SK-N-SH (cell line): ENCODE results near the gene LTC4S. TPM values are rescaled to one million over a fixed set of nuclear protein-coding genes. Genes with fewer than 3 reads are reported as not detected.

Experiments used
- CTCF ChIA-PET: fragments of 300-600, 350-600 bp; formaldehyde crosslinking; extraction: SDS; loops from one replicate; lab custom pipeline; 2021; lab: Yijun Ruan, JAX
- POLR2A ChIA-PET: fragments of 350-600 bp; sonication (Branson Sonifier 250); formaldehyde crosslinking; extraction: SDS; loops from one replicate; lab custom pipeline; 2020; ENCODE audit warnings: antibody characterized with exemption, inconsistent platforms; lab: Yijun Ruan, JAX
- DNase-seq: peaks from one replicate; pipeline ENCODE4 v3.0.0; 2012
- H2AFZ ChIP-seq: fragments of 200-600 bp; sonication (generic); 2 replicates; pipeline ENCODE4 v1.8.1; 2016; ENCODE audit warnings: antibody characterized with exemption, mild to moderate bottlenecking, low read depth
- H3F3A ChIP-seq: fragments of 200-600 bp; sonication (generic); replicated peaks from 2 replicates; pipeline ENCODE3; 2016; ENCODE audit warnings: antibody characterized with exemption, mild to moderate bottlenecking; ENCODE audit not compliant: insufficient read depth
- H3K27ac ChIP-seq, 2 experiments: fragments of 200-500 bp in 1 of 2; fragments of 200-600 bp in 1 of 2; sonication (Bioruptor generic) in 1 of 2; sonication (generic), shearing (Covaris generic) in 1 of 2; 2 replicates each; pipeline versions ENCODE4 v1.5.1 to v1.6.1; 2014 to 2016; ENCODE audit warnings: low read depth in 2 of 2, inconsistent platforms in 1 of 2, low read length in 1 of 2, mild to moderate bottlenecking in 1 of 2, mixed read lengths in 1 of 2
- H3K27me3 ChIP-seq: fragments of 200-600 bp; sonication (generic), shearing (Covaris generic); 2 replicates; pipeline ENCODE4 v1.6.1; 2016; ENCODE audit warnings: mixed run types; ENCODE audit not compliant: insufficient read depth
- H3K36me3 ChIP-seq, 2 experiments: fragments of 200-500 bp in 1 of 2; fragments of 200-600 bp in 1 of 2; sonication (Bioruptor generic) in 1 of 2; sonication (generic) in 1 of 2; replicated peaks in 1 of 2; 2 replicates each; pipeline versions ENCODE3 to v1.5.1; 2014 to 2016; ENCODE audit warnings: low read length in 1 of 2, mild to moderate bottlenecking in 1 of 2; ENCODE audit not compliant: insufficient read depth in 2 of 2, control insufficient read depth in 1 of 2
- H3K4me1 ChIP-seq, 2 experiments: fragments of 200-500 bp in 1 of 2; fragments of 200-600 bp in 1 of 2; sonication (Bioruptor generic) in 1 of 2; sonication (generic), shearing (Covaris generic) in 1 of 2; 2 replicates each; pipeline versions ENCODE4 v1.5.1 to v1.6.1; 2014 to 2016; ENCODE audit warnings: low read depth in 1 of 2, low read length in 1 of 2, mixed run types in 1 of 2; ENCODE audit not compliant: insufficient read depth in 2 of 2, control insufficient read depth in 1 of 2
- H3K4me2 ChIP-seq: fragments of 200-600 bp; sonication (generic), shearing (Covaris generic); 2 replicates; pipeline ENCODE4 v1.6.1; 2017; ENCODE audit warnings: mixed run types
- H3K4me3 ChIP-seq, 2 experiments: fragments of 200-500 bp in 1 of 2; fragments of 200-600 bp in 1 of 2; sonication (Bioruptor generic) in 1 of 2; sonication (generic), shearing (Covaris generic) in 1 of 2; 2 replicates each; pipeline versions ENCODE4 v1.5.1 to v1.8.1; 2014 to 2016; ENCODE audit warnings: low read depth in 2 of 2, inconsistent platforms in 1 of 2, low read length in 1 of 2, mild to moderate bottlenecking in 1 of 2, mixed read lengths in 1 of 2, moderate library complexity in 1 of 2
- H3K79me2 ChIP-seq: fragments of 200-600 bp; sonication (generic); 2 replicates; pipeline ENCODE4 v1.8.1; 2017; ENCODE audit warnings: mild to moderate bottlenecking; ENCODE audit not compliant: insufficient read depth
- H3K9ac ChIP-seq: fragments of 200-600 bp; sonication (generic); 2 replicates; pipeline ENCODE4 v1.6.1; 2017; ENCODE audit warnings: mixed run types
- H3K9me2 ChIP-seq: fragments of 200-600 bp; sonication (generic); 2 replicates; pipeline ENCODE4 v1.6.1; 2017; ENCODE audit warnings: mixed run types
- H3K9me3 ChIP-seq: fragments of 200-600 bp; sonication (generic); 2 replicates; pipeline ENCODE4 v1.6.1; 2017; ENCODE audit warnings: mixed run types, mild to moderate bottlenecking, moderate library complexity
- H4K20me1 ChIP-seq: fragments of 200-600 bp; sonication (generic); 2 replicates; pipeline ENCODE4 v1.6.1; 2017; ENCODE audit warnings: mild to moderate bottlenecking, mixed run types; ENCODE audit not compliant: insufficient read depth
- ELF1 ChIP-seq: IDR thresholded peaks from 2 replicates; pipeline ENCODE4 v1.4.0; 2012
- EP300 ChIP-seq, 2 experiments: IDR thresholded peaks; 2 replicates each; pipeline versions ENCODE4 v1.4.0 to v1.6.1; 2012; ENCODE audit warnings: borderline replicate concordance in 1 of 2, low read depth in 1 of 2, low read length in 1 of 2
- EZH2phosphoT487 ChIP-seq: fragments of 200-600 bp; sonication (generic); IDR thresholded peaks from 2 replicates; pipeline ENCODE4 v1.6.1; 2017; ENCODE audit warnings: low read depth, mixed run types, mild to moderate bottlenecking, antibody characterized with exemption, moderate library complexity, borderline replicate concordance
- FOSL2 ChIP-seq: IDR thresholded peaks from 2 replicates; pipeline ENCODE4 v1.4.0; 2012; ENCODE audit warnings: low read depth, mild to moderate bottlenecking, moderate library complexity, borderline replicate concordance
- FOXJ3 ChIP-seq: sonication (generic); formaldehyde crosslinking; IDR thresholded peaks from 2 replicates; pipeline ENCODE4 v1.5.1; 2020; ENCODE audit warnings: mild to moderate bottlenecking, missing genetic modification reagents
- FOXM1 ChIP-seq: IDR thresholded peaks from 2 replicates; pipeline ENCODE4 v1.4.0; 2012; ENCODE audit warnings: low read depth, mild to moderate bottlenecking
- GABPA ChIP-seq: IDR thresholded peaks from 2 replicates; pipeline ENCODE4 v1.4.0; 2012; ENCODE audit warnings: low read depth, mild to moderate bottlenecking
- GATA2 ChIP-seq: sonication (generic); formaldehyde crosslinking; IDR thresholded peaks from 2 replicates; pipeline ENCODE4 v1.5.0; 2020; ENCODE audit warnings: mild to moderate bottlenecking, missing genetic modification reagents
- JUND ChIP-seq: IDR thresholded peaks from 2 replicates; pipeline ENCODE4 v1.4.0; 2012
- MEF2A ChIP-seq: IDR thresholded peaks from 2 replicates; pipeline ENCODE4 v1.4.0; 2012; ENCODE audit warnings: low read depth, borderline replicate concordance
- MXI1 ChIP-seq: IDR thresholded peaks from 2 replicates; pipeline ENCODE4 v1.6.1; 2012; ENCODE audit warnings: mild to moderate bottlenecking, low read depth, low read length, improper control_type of control experiment
- NRF1 ChIP-seq: IDR thresholded peaks from 2 replicates; pipeline ENCODE4 v1.6.1; 2012; ENCODE audit warnings: low read depth, mild to moderate bottlenecking, low read length
- POLR2AphosphoS5 ChIP-seq: IDR thresholded peaks from 2 replicates; pipeline ENCODE4 v1.6.1; 2012; ENCODE audit warnings: low read depth, low read length
- RXRA ChIP-seq: IDR thresholded peaks from 2 replicates; pipeline ENCODE4 v1.4.0; 2012; ENCODE audit warnings: low read depth, mild to moderate bottlenecking, borderline replicate concordance
- SIN3A ChIP-seq: IDR thresholded peaks from 2 replicates; pipeline ENCODE4 v1.6.1; 2012; ENCODE audit warnings: low read depth, mild to moderate bottlenecking, low read length, moderate library complexity, borderline replicate concordance
- TAF1 ChIP-seq: IDR thresholded peaks from 2 replicates; pipeline ENCODE4 v1.6.1; 2012; ENCODE audit warnings: low read depth, mild to moderate bottlenecking, low read length, moderate library complexity, borderline replicate concordance
- TCF12 ChIP-seq: IDR thresholded peaks from 2 replicates; pipeline ENCODE4 v1.4.0; 2012
- WGBS: methylation state at CpG from one replicate; pipeline ENCODE4 v1.1.6; 2017; ENCODE audit warnings: low lambda C conversion rate; 5-methylcytosine and 5-hydroxymethylcytosine counted together
- polyA plus RNA-seq, 3 experiments: library from polyadenylated mRNA; depleted of rRNA; stranded (reverse); fragments of >200 nt; gene quantifications; 2 replicates each; pipeline ENCODE4 v1.2.3, GENCODE V29; 2012
- TF ChIP-seq, protein P1 (sequence below): fragments of 150-350 bp; IDR thresholded peaks from 2 replicates; pipeline ENCODE4 v1.6.1; 2017; ENCODE audit warnings: antibody characterized with exemption, low read length, low read depth, borderline replicate concordance
- TF ChIP-seq, protein P2 (sequence below): fragments of 200-600 bp; sonication (generic); IDR thresholded peaks from 2 replicates; pipeline ENCODE4 v1.6.1; 2017; ENCODE audit warnings: antibody characterized with exemption, mild to moderate bottlenecking, moderate library complexity
- TF ChIP-seq, protein P3 (sequence below): IDR thresholded peaks from 2 replicates; pipeline ENCODE4 v1.4.0; 2012; ENCODE audit warnings: low read depth, borderline replicate concordance

LTC4S gene
- polyA plus RNA-seq, 1 of the 3 experiments (the other 2 are of a cell fraction), result 0.43 TPM

DNA sequence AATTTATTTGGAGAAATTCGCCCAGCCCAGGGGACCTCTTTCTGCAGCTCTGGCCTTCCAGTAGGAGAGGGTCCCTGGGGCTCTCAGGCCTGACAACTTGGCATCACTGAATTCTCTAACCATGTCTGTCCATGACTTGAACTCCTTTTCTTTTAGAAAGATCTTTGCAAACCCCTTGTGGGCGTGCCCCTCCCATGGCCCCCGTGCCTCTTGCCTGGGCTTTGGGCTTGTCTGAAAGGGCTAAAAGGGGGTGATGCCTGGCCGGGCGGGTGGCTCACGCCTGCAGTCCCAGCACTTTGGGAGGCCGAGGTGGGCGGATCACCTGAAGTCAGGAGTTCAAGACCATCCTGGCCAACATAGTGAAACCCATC, 23.7 kb downstream of the LTC4S start (continued):
- TF ChIP-seq POLR2AphosphoS5, result no peak

DNA sequence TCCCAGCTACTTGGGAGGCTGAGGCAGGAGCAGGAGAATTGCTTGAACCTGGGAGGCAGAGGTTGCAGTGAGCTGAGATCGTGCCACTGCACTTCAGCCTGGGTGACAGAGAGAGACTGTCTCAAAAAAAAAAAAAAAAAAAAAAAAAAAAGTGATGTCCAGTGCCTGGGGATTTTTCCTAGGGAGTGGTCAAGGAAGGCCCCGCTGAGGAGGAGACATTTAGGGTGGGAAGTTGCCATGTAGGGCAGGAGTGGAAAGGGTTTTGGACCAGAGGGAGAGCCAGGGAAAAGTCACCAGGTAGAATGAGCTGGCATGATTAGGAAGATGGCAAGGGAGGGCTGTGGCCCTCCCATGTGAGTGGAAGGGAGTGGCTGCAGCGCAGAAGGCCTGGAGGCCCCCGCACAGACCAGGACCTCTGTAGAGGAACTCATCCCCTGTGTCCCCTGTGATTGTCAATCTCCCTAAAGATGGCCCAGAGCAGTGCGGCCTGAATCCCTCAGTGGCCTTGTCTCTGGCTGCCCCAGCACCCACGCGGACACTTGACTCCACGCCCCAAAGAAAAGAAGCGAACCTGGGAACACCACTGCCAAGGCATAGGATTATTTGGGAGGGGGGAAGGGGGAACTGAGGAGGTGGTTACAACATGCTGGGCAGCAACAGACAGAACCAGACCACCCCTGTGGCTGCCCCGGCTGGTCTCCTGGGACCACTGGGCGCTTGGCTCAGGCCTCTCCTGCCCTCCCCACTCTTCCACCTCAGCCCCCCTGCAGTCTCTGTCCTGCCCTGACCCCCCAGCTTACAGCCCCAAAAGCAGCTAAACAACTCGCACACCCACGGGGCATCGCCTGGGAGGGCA, 24.3 kb downstream of the LTC4S start:
- Histone ChIP-seq H2AFZ (peak overlapping the region; percentile 67; the same call in 1 of the 2 replicates), H3K4me2 (peak overlapping the region; percentile 75; the same call in 1 of the 2 replicates), H3K79me2 (peaks cover 29% of the 10 kb centered on the region), H3K9ac (peak overlapping the region; percentile 97; the same call in 1 of the 2 replicates), H3K27ac (peak overlapping the region; percentile 84 to 94), H3K27me3 (no peaks in the 10 kb centered on the region), H3K36me3 (peaks cover 12 to 14% of the 10 kb centered on the region in 2 experiments), H4K20me1 (peaks cover 21% of the 10 kb centered on the region), H3F3A (peaks cover 13% of the 10 kb centered on the region), H3K9me2 (no peaks in the 10 kb centered on the region), H3K4me1 (peaks cover 22 to 36% of the 10 kb centered on the region in 2 experiments), H3K4me3 (peak overlapping the region in 1 of 2 experiments; percentile 32; a peak in 1 of 4 replicates), H3K9me3 (no peaks in the 10 kb centered on the region)
- no peak for DNase-seq
- WGBS, result 76% methylated on average over 12 of the region's 14 CpGs
- no peak for TF ChIP-seq GATA2
- ChIA-PET CTCF (interaction anchor here (1.6 kb wide), 1 partner anchor 22 kb away, joined by 4 read pairs; no protein-coding TSS in a partner anchor), POLR2A (interaction anchor here (0.6 kb wide), 1 partner anchor 14 kb away, joined by 3 read pairs; no protein-coding TSS in a partner anchor)

DNA sequence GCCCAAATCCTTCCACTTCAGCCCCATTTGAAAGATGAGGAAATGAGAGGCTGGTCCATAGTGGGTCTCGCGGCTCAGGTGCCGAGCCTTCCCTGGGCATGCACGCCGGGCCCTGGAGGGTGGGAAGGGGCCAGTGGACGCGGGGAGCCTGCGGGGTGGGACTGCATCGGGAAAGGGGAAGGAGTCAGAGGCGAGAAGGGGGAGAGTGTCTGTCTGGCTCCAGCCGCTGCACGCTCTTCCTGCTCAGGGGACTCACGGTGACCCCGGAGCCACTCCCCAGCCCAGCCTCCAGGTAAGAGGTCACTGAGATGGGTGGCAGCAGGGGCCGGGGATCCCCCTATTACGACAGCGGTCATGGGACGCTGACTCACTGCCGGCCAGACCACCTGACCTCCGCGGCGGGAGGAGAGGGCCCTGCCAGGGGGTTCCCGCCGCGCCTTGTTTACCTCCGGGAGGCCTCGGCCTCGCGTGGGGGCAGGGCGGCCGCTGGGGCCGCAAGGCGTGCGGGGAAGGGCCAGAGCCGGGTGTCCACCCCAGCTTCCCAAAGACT, 25.0 kb downstream of the LTC4S start:
- Histone ChIP-seq H3K4me1 (peaks cover 22 to 36% of the 10 kb centered on the region in 2 experiments), H2AFZ (peak overlapping the region; percentile 67; the same call in 1 of the 2 replicates), H4K20me1 (peaks cover 28% of the 10 kb centered on the region), H3K27ac (peak overlapping the region; percentile 84 to 94), H3K4me2 (peak overlapping the region; percentile 75; the same call in 1 of the 2 replicates), H3K9me3 (no peaks in the 10 kb centered on the region), H3K27me3 (no peaks in the 10 kb centered on the region), H3K9me2 (no peaks in the 10 kb centered on the region), H3K9ac (peak overlapping the region; percentile 97; the same call in 1 of the 2 replicates), H3K79me2 (peaks cover 36% of the 10 kb centered on the region), H3K4me3 (peak overlapping the region in 1 of 2 experiments; percentile 32; a peak in 3 of 4 replicates), H3K36me3 (peaks cover 18% of the 10 kb centered on the region in 2 experiments), H3F3A (peaks cover 13% of the 10 kb centered on the region)
- WGBS, result 7% methylated on average over 15 of the region's 35 CpGs
- POLR2A ChIA-PET, result interaction anchor here (1.7 kb wide), 1 partner anchor 22 kb away, joined by 4 read pairs; no protein-coding TSS in a partner anchor
- DNase-seq, result peak; percentile 88
- CTCF ChIA-PET, result interaction anchor here (1.6 kb wide), 1 partner anchor 21 kb away, joined by 4 read pairs; no protein-coding TSS in a partner anchor
- TF ChIP-seq MEF2A (no peak), SIN3A (peak; percentile 85; the same call in 1 of the 2 replicates), EP300 (IDR thresholded peaks at IDR 0.05; ENCODE audit: borderline replicate concordance in 1 of 2, low read depth in 1 of 2, low read length in 1 of 2) (peak; percentile 45 to 74; a peak in 2 of 4 replicates), FOXJ3 (CRISPR knock-in tag) (no peak), FOXM1 (no peak), RXRA (peak; percentile 92), TAF1 (peak; percentile 19; the same call in 1 of the 2 replicates), GABPA (no peak), MXI1 (0 out of 2 replicates have a peak, but pooled peaks have one; percentile 15), ELF1 (no peak), JUND (peak; percentile 74), POLR2AphosphoS5 (no peak; the same call in 1 of the 2 replicates), FOSL2 (peak; percentile 84; the same call in 1 of the 2 replicates), EZH2phosphoT487 (no peak), TCF12 (peak; percentile 52; the same call in 1 of the 2 replicates), NRF1 (no peak)
- TF ChIP-seq, protein P1, sequence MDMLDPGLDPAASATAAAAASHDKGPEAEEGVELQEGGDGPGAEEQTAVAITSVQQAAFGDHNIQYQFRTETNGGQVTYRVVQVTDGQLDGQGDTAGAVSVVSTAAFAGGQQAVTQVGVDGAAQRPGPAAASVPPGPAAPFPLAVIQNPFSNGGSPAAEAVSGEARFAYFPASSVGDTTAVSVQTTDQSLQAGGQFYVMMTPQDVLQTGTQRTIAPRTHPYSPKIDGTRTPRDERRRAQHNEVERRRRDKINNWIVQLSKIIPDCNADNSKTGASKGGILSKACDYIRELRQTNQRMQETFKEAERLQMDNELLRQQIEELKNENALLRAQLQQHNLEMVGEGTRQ, result peak; percentile 51; the same call in 1 of the 2 replicates
- TF ChIP-seq, protein P2, sequence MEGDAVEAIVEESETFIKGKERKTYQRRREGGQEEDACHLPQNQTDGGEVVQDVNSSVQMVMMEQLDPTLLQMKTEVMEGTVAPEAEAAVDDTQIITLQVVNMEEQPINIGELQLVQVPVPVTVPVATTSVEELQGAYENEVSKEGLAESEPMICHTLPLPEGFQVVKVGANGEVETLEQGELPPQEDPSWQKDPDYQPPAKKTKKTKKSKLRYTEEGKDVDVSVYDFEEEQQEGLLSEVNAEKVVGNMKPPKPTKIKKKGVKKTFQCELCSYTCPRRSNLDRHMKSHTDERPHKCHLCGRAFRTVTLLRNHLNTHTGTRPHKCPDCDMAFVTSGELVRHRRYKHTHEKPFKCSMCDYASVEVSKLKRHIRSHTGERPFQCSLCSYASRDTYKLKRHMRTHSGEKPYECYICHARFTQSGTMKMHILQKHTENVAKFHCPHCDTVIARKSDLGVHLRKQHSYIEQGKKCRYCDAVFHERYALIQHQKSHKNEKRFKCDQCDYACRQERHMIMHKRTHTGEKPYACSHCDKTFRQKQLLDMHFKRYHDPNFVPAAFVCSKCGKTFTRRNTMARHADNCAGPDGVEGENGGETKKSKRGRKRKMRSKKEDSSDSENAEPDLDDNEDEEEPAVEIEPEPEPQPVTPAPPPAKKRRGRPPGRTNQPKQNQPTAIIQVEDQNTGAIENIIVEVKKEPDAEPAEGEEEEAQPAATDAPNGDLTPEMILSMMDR, result no peak
- TF ChIP-seq, protein P3, sequence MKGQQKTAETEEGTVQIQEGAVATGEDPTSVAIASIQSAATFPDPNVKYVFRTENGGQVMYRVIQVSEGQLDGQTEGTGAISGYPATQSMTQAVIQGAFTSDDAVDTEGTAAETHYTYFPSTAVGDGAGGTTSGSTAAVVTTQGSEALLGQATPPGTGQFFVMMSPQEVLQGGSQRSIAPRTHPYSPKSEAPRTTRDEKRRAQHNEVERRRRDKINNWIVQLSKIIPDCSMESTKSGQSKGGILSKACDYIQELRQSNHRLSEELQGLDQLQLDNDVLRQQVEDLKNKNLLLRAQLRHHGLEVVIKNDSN, result peak; percentile 93
